HFFc6 (cell line): Measurements from ENCODE around the gene ECEL1. TPM values are rescaled to one million over a fixed set of nuclear protein-coding genes. Genes with fewer than 3 reads are reported as not detected.

Source experiments
- DNase-seq: peaks from one replicate; pipeline ENCODE4 v3.0.0-alpha.2; 2018
- H3K27ac Mint-ChIP-seq: 2 replicates; pipeline ENCODE4 v1.8.0; 2020; ENCODE audit warnings: mild to moderate bottlenecking, mixed read lengths
- H3K27me3 Mint-ChIP-seq: 2 replicates; pipeline ENCODE4 v1.8.0; 2021; ENCODE audit warnings: mild to moderate bottlenecking, moderate library complexity, mixed read lengths; ENCODE audit not compliant: insufficient read depth
- H3K36me3 Mint-ChIP-seq: 2 replicates; pipeline ENCODE4 v1.8.0; 2021; ENCODE audit warnings: low read depth, mixed read lengths
- H3K4me1 Mint-ChIP-seq: 2 replicates; pipeline ENCODE4 v1.8.0; 2020; ENCODE audit warnings: low read depth, mixed read lengths
- H3K4me3 Mint-ChIP-seq: 2 replicates; pipeline ENCODE4 v1.8.0; 2020; ENCODE audit warnings: mild to moderate bottlenecking, moderate library complexity, mixed read lengths
- H3K9me3 Mint-ChIP-seq: 2 replicates; pipeline ENCODE4 v1.8.0; 2020; ENCODE audit warnings: mild to moderate bottlenecking, mixed read lengths
- total RNA-seq, 6 experiments: library from RNA; stranded (reverse); fragmentation: NEBNext Ultra II Directional; extraction: Animal tissue kit (Norgen Biotek cat#: 25700); gene quantifications; 2 replicates in 1 of 6; 3 replicates in 5 of 6; pipeline ENCODE4 v1.2.3, GENCODE V29; 2021
- TF ChIP-seq, protein P1 (sequence below): fragments of 200-600 bp; sonication (generic); IDR thresholded peaks from 2 replicates; pipeline ENCODE4 v1.5.0; 2021; ENCODE audit warnings: antibody characterized with exemption, mild to moderate bottlenecking

ECEL1 gene
- total RNA-seq, 6 experiments from 2014 or later = not detected

DNA sequence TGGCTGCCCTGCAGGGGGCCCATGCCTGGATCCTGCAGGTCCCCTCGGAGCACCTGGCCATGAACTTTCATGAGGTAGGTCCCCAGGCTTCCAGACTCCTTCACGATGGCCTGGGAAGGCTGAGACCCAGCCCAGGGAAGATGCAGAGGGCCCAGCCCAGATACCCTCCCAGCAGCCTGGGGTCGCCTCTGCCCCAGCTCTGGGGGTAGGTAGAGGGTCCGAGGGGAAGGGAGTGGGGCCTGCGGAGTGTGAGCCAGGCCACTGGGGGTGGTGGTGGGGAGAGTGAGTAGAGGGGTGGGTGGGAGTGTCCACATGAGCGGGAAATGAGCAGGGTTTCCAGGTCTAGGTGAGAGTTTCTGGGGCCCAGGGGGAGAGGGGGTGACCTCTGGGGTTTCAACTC, 37.1 kb upstream of the ECEL1 start:
- Mint-ChIP-seq H3K4me1 (no peaks in the 10 kb centered on the region), H3K9me3 (no peaks in the 10 kb centered on the region), H3K27ac (no peak overlapping the region), H3K36me3 (no peaks in the 10 kb centered on the region), H3K4me3 (no peak overlapping the region), H3K27me3 (peaks cover 18% of the 10 kb centered on the region)
- DNase-seq = no peak
- TF ChIP-seq, protein P1, sequence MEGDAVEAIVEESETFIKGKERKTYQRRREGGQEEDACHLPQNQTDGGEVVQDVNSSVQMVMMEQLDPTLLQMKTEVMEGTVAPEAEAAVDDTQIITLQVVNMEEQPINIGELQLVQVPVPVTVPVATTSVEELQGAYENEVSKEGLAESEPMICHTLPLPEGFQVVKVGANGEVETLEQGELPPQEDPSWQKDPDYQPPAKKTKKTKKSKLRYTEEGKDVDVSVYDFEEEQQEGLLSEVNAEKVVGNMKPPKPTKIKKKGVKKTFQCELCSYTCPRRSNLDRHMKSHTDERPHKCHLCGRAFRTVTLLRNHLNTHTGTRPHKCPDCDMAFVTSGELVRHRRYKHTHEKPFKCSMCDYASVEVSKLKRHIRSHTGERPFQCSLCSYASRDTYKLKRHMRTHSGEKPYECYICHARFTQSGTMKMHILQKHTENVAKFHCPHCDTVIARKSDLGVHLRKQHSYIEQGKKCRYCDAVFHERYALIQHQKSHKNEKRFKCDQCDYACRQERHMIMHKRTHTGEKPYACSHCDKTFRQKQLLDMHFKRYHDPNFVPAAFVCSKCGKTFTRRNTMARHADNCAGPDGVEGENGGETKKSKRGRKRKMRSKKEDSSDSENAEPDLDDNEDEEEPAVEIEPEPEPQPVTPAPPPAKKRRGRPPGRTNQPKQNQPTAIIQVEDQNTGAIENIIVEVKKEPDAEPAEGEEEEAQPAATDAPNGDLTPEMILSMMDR = no peak

DNA sequence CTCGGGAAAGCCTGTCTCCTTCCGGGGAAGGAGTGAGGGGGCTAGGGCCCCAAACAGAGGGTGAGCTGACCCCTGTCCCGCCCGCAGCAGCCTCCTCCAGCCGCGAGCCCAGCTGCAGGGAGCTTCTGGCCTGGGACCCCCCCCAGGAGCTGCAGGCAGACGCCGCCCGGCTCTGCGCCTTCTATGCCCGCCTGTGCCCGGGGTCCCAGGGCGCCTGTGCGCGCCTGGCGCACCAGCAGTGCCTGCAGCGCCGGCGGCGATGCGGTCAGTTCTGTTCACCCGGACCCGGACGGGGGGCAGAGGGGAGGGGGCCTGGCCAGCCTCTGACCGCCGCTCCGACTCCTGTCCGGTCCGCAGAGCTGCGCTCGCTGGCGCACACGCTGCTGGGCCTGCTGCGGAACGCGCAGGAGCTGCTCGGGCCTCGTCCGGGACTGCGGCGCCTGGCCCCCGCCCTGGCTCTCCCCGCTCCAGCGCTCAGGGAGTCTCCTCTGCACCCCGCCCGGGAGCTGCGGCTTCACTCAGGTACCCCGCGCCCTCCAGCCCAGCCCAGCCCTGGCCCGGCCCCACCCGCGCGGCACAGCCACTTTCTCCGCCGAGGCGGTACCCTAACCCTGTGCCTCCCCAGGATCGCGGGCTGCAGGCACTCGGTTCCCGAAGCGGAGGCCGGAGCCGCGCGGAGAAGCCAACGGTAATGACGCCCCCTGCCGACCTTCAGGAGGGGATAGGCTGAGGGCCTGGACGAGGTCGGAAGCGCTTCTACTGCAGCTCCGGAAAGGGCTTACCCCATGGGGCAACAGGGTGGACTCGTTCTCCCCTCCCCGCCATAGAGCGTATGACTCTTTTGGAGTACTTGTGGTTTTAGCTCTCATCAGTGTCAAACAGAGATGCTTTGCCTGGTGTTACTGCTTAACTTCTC, 36.3 kb upstream of the ECEL1 start:
- Mint-ChIP-seq H3K27me3 (peaks cover 22% of the 10 kb centered on the region), H3K4me1 (no peaks in the 10 kb centered on the region), H3K36me3 (no peaks in the 10 kb centered on the region), H3K9me3 (no peaks in the 10 kb centered on the region), H3K27ac (no peak overlapping the region), H3K4me3 (no peak overlapping the region)
- no peak for DNase-seq
- TF ChIP-seq, protein P1 = peak; percentile 31; the same call in 1 of the 2 replicates

DNA sequence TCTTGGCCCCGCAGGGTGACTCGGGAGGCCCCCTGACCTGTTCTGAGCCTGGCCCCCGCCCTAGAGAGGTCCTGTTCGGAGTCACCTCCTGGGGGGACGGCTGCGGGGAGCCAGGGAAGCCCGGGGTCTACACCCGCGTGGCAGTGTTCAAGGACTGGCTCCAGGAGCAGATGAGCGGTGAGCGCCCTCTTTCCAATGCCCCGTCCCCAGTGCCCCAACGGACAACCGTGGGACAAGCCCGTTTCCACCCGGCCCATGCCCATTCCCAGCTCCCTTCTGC, 35.7 kb upstream of the ECEL1 start:
- Mint-ChIP-seq H3K27me3 (peaks cover 24% of the 10 kb centered on the region), H3K36me3 (no peaks in the 10 kb centered on the region), H3K27ac (no peak overlapping the region), H3K9me3 (no peaks in the 10 kb centered on the region), H3K4me3 (no peak overlapping the region), H3K4me1 (no peaks in the 10 kb centered on the region)
- TF ChIP-seq, protein P1 = no peak
- no peak for DNase-seq

DNA sequence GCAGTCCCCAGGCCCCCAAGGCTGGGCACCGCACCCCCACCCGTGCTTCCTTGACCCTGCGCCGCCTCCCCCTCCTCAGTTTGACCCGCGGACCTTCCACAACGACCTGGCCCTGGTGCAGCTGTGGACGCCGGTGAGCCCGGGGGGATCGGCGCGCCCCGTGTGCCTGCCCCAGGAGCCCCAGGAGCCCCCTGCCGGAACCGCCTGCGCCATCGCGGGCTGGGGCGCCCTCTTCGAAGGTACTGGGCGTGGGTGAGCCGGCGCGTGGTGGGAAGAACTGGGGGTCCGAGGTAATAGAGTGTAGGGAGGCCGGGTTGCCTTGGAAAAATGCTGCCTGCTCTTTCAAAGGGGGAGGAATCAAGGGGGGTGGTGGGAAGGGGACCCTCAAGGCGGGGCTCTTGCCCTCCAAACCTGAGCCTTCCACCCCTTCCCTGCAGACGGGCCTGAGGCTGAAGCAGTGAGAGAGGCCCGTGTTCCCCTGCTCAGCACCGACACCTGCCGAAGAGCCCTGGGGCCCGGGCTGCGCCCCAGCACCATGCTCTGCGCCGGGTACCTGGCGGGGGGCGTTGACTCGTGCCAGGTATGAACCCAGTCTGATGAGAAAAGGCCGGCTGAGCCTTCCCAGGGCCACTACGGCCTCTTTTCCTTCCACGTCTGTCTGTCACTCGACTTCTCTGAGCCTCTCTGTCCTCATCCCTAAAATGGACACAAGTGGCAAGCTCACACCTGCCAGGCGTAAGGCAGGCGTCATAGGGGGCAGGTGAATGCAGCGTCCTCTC, 35.2 kb upstream of the ECEL1 start:
- no peaks in the 10 kb centered on the region for H3K4me1 Mint-ChIP-seq
- H3K27ac Mint-ChIP-seq = no peak overlapping the region
- TF ChIP-seq, protein P1 = no peak
- no peaks in the 10 kb centered on the region for H3K9me3 Mint-ChIP-seq
- DNase-seq = no peak
- no peaks in the 10 kb centered on the region for H3K36me3 Mint-ChIP-seq
- H3K27me3 Mint-ChIP-seq = peaks cover 25% of the 10 kb centered on the region
- H3K4me3 Mint-ChIP-seq = no peak overlapping the region

DNA sequence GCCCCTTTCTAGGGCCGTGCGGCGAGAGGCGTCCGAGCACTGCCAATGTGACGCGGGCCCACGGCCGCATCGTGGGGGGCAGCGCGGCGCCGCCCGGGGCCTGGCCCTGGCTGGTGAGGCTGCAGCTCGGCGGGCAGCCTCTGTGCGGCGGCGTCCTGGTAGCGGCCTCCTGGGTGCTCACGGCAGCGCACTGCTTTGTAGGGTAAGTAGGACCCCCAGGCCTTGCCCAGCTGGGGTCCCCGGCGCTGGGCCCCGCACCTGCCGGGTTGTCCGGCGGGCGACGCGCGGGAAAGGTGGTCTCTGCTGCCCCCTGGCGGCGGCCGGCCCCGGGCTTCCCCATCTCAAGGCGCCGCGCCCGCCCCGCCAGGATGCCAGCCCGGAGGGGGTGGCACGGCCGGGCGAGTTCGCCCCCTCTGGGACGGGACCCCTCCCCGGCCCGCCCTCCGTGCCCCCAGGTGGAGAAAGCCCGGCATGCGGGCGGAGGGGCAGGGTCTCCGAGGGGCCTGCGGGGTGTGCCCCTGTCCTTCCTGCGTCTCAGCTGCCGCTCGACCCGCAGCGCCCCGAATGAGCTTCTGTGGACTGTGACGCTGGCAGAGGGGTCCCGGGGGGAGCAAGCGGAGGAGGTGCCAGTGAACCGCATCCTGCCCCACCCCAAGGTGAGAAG, 34.5 kb upstream of the ECEL1 start:
- H3K27ac Mint-ChIP-seq = no peak overlapping the region
- no peaks in the 10 kb centered on the region for H3K4me1 Mint-ChIP-seq
- H3K27me3 Mint-ChIP-seq = peaks cover 31% of the 10 kb centered on the region
- no peaks in the 10 kb centered on the region for H3K36me3 Mint-ChIP-seq
- TF ChIP-seq, protein P1 = peak; percentile 97
- no peaks in the 10 kb centered on the region for H3K9me3 Mint-ChIP-seq
- no peak overlapping the region for H3K4me3 Mint-ChIP-seq
- no peak for DNase-seq
